HEK293 (cell line): ENCODE measurements around the gene EFCAB8.

Experiments
- CTCF ChIA-PET: fragments of 350-600 bp; formaldehyde crosslinking; extraction: SDS; loops from one replicate; lab custom pipeline; 2021; ENCODE audit warnings: antibody characterized with exemption; lab: Yijun Ruan, JAX
- POLR2A ChIA-PET: fragments of 300-600 bp; formaldehyde crosslinking; extraction: SDS; loops from one replicate; lab custom pipeline; 2020; ENCODE audit warnings: antibody characterized with exemption, inconsistent platforms; lab: Yijun Ruan, JAX
- H3K27ac ChIP-seq: fragments of 200-500 bp; sonication (Bioruptor generic); 2 replicates; pipeline ENCODE4 v1.5.1; 2014; ENCODE audit warnings: low read depth, low read length, control low read depth, inconsistent platforms; ENCODE audit errors: extremely low read depth
- H3K36me3 ChIP-seq, 2 experiments: fragments of 200-500 bp in 1 of 2; sonication (Bioruptor generic) in 1 of 2; 1 replicate in 1 of 2; 2 replicates in 1 of 2; pipeline ENCODE4 v1.5.1; 2014 to 2017; ENCODE audit warnings: inconsistent platforms in 2 of 2, low read length in 2 of 2; ENCODE audit not compliant: control insufficient read depth in 2 of 2, insufficient read depth in 1 of 2
- H3K4me1 ChIP-seq: fragments of 200-500 bp; sonication (Bioruptor generic); 2 replicates; pipeline ENCODE4 v1.5.1; 2014; ENCODE audit warnings: mild to moderate bottlenecking, low read length, inconsistent platforms; ENCODE audit not compliant: control insufficient read depth, insufficient read depth
- H3K4me3 ChIP-seq: 2 replicates; pipeline ENCODE4 v1.5.1; 2011; ENCODE audit warnings: low read depth, mild to moderate bottlenecking, control low read depth, low read length, moderate library complexity
- H3K9me3 ChIP-seq: fragments of 200-500 bp; sonication (Bioruptor generic); 2 replicates; pipeline ENCODE4 v1.5.1; 2014; ENCODE audit warnings: low read depth, low read length, inconsistent platforms; ENCODE audit not compliant: control insufficient read depth, insufficient read depth
- AEBP2 ChIP-seq: fragments of 450-650 bp; formaldehyde crosslinking; IDR thresholded peaks from 2 replicates; pipeline ENCODE4 v1.5.1; 2016; ENCODE audit warnings: missing biosample characterization, missing genetic modification characterization, borderline replicate concordance
- BCL11B ChIP-seq: fragments of 450-650 bp; formaldehyde crosslinking; IDR thresholded peaks from 2 replicates; pipeline ENCODE4 v1.5.1; 2016; ENCODE audit warnings: low read depth, missing biosample characterization, missing genetic modification characterization
- FEZF1 ChIP-seq: fragments of 450-650 bp; formaldehyde crosslinking; IDR thresholded peaks from 2 replicates; pipeline ENCODE4 v1.5.1; 2016; ENCODE audit warnings: missing biosample characterization, missing genetic modification characterization
- GLI4 ChIP-seq: fragments of 450-650 bp; formaldehyde crosslinking; IDR thresholded peaks from 2 replicates; pipeline ENCODE4 v1.5.1; 2016; ENCODE audit warnings: missing biosample characterization, missing genetic modification characterization
- HOXC10 ChIP-seq: sonication (generic); formaldehyde crosslinking; IDR thresholded peaks from 2 replicates; pipeline ENCODE4 v1.8.1; 2023; ENCODE audit warnings: mild to moderate bottlenecking, missing genetic modification reagents
- KLF16 ChIP-seq: fragments of 450-650 bp; formaldehyde crosslinking; IDR thresholded peaks from 2 replicates; pipeline ENCODE4 v1.5.1; 2017; ENCODE audit warnings: missing biosample characterization, missing genetic modification characterization
- OVOL3 ChIP-seq: fragments of 450-650 bp; formaldehyde crosslinking; IDR thresholded peaks from 2 replicates; pipeline ENCODE4 v1.5.1; 2016; ENCODE audit warnings: missing biosample characterization, missing genetic modification characterization
- PBX3 ChIP-seq: sonication (generic); formaldehyde crosslinking; IDR thresholded peaks from 2 replicates; pipeline ENCODE4 v1.8.1; 2022; ENCODE audit warnings: mild to moderate bottlenecking, moderate library complexity, missing genetic modification reagents
- SP2 ChIP-seq: fragments of 450-650 bp; formaldehyde crosslinking; IDR thresholded peaks from 2 replicates; pipeline ENCODE4 v1.5.1; 2016; ENCODE audit warnings: missing biosample characterization, missing genetic modification characterization
- TCF7L2 ChIP-seq: IDR thresholded peaks from 2 replicates; pipeline ENCODE4 v1.6.1; 2011; ENCODE audit warnings: low read depth, mild to moderate bottlenecking, inconsistent platforms, low read length, moderate library complexity, borderline replicate concordance
- ZBTB48 ChIP-seq: fragments of 450-650 bp; formaldehyde crosslinking; IDR thresholded peaks from 2 replicates; pipeline ENCODE4 v1.5.1; 2016; ENCODE audit warnings: missing biosample characterization, missing genetic modification characterization
- ZNF114 ChIP-seq: fragments of 450-650 bp; formaldehyde crosslinking; IDR thresholded peaks from 2 replicates; pipeline ENCODE4 v1.5.0; 2017; ENCODE audit warnings: missing biosample characterization, missing genetic modification characterization
- ZNF16 ChIP-seq: fragments of 450-650 bp; formaldehyde crosslinking; IDR thresholded peaks from 2 replicates; pipeline ENCODE4 v1.5.1; 2016; ENCODE audit warnings: low read depth, missing biosample characterization, missing genetic modification characterization
- ZNF221 ChIP-seq: fragments of 450-650 bp; formaldehyde crosslinking; IDR thresholded peaks from 2 replicates; pipeline ENCODE4 v1.5.1; 2017; ENCODE audit warnings: missing biosample characterization, missing genetic modification characterization, borderline replicate concordance
- ZNF324 ChIP-seq: fragments of 450-650 bp; formaldehyde crosslinking; IDR thresholded peaks from 2 replicates; pipeline ENCODE4 v1.5.1; 2016; ENCODE audit warnings: missing biosample characterization, missing genetic modification characterization
- ZNF416 ChIP-seq: fragments of 450-650 bp; formaldehyde crosslinking; IDR thresholded peaks from 2 replicates; pipeline ENCODE4 v1.5.1; 2016; ENCODE audit warnings: missing biosample characterization, missing genetic modification characterization
- ZNF426 ChIP-seq: fragments of 450-650 bp; formaldehyde crosslinking; IDR thresholded peaks from 2 replicates; pipeline ENCODE4 v1.5.1; 2017; ENCODE audit warnings: missing biosample characterization, missing genetic modification characterization, mild to moderate bottlenecking, inconsistent platforms, moderate library complexity
- ZNF48 ChIP-seq: fragments of 450-650 bp; formaldehyde crosslinking; IDR thresholded peaks from 2 replicates; pipeline ENCODE4 v1.5.1; 2016; ENCODE audit warnings: missing biosample characterization, missing genetic modification characterization
- ZNF558 ChIP-seq: fragments of 450-650 bp; formaldehyde crosslinking; IDR thresholded peaks from 2 replicates; pipeline ENCODE4 v1.5.1; 2016; ENCODE audit warnings: missing biosample characterization, missing genetic modification characterization
- ZNF639 ChIP-seq: fragments of 450-650 bp; formaldehyde crosslinking; IDR thresholded peaks from 2 replicates; pipeline ENCODE4 v1.5.1; 2016; ENCODE audit warnings: missing biosample characterization, missing genetic modification characterization
- ZNF707 ChIP-seq: fragments of 450-650 bp; formaldehyde crosslinking; IDR thresholded peaks from 2 replicates; pipeline ENCODE4 v1.5.1; 2016; ENCODE audit warnings: missing biosample characterization, missing genetic modification characterization
- ZNF785 ChIP-seq: fragments of 450-650 bp; formaldehyde crosslinking; IDR thresholded peaks from 2 replicates; pipeline ENCODE4 v1.5.1; 2016; ENCODE audit warnings: missing biosample characterization, missing genetic modification characterization
- ZXDB ChIP-seq: fragments of 450-650 bp; formaldehyde crosslinking; IDR thresholded peaks from 2 replicates; pipeline ENCODE4 v1.5.1; 2016; ENCODE audit warnings: missing biosample characterization, missing genetic modification characterization
- TF ChIP-seq, protein P1 (sequence below): fragments of 450-650 bp; formaldehyde crosslinking; IDR thresholded peaks from 2 replicates; pipeline ENCODE4 v1.5.1; 2016; ENCODE audit warnings: missing biosample characterization, missing genetic modification characterization

The EFCAB8 gene

GRCh38 chr20:32984631-32985354 lies 126.1 kb downstream of the EFCAB8 start:
- CTCF ChIA-PET, result interaction anchor here (0.5 to 0.8 kb wide), 2 partner anchors 468 to 785 kb away, joined by 3 read pairs; no protein-coding TSS in a partner anchor
- POLR2A ChIA-PET, result no interaction called here
- no peaks in the 10 kb centered on the region for H3K4me1 ChIP-seq
- no peaks in the 10 kb centered on the region for H3K36me3 ChIP-seq
- H3K27ac ChIP-seq, result no peak overlapping the region
- no peak overlapping the region for H3K4me3 ChIP-seq
- no peaks in the 10 kb centered on the region for H3K9me3 ChIP-seq
- TF ChIP-seq ZNF221 (tag by site-specific recombination), result no peak
- no peak for TF ChIP-seq ZNF324 (tag by site-specific recombination)
- no peak for TF ChIP-seq ZNF707
- TF ChIP-seq TCF7L2, result no peak
- TF ChIP-seq HOXC10 (CRISPR knock-in tag), result no peak
- no peak for TF ChIP-seq ZNF48
- no peak for TF ChIP-seq PBX3 (CRISPR knock-in tag)
- TF ChIP-seq GLI4 (tag by site-specific recombination), result no peak
- no peak for TF ChIP-seq KLF16 (tag by site-specific recombination)
- TF ChIP-seq BCL11B (tag by site-specific recombination), result no peak
- no peak for TF ChIP-seq OVOL3 (tag by site-specific recombination)
- TF ChIP-seq, protein P1, sequence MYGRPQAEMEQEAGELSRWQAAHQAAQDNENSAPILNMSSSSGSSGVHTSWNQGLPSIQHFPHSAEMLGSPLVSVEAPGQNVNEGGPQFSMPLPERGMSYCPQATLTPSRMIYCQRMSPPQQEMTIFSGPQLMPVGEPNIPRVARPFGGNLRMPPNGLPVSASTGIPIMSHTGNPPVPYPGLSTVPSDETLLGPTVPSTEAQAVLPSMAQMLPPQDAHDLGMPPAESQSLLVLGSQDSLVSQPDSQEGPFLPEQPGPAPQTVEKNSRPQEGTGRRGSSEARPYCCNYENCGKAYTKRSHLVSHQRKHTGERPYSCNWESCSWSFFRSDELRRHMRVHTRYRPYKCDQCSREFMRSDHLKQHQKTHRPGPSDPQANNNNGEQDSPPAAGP (tag by site-specific recombination), result no peak
- no peak for TF ChIP-seq ZNF558 (tag by site-specific recombination)
- TF ChIP-seq ZXDB, result no peak
- TF ChIP-seq ZNF416 (tag by site-specific recombination), result no peak
- no peak for TF ChIP-seq ZNF114 (tag by site-specific recombination)
- TF ChIP-seq ZNF785 (tag by site-specific recombination), result no peak
- TF ChIP-seq ZNF16 (tag by site-specific recombination), result no peak
- TF ChIP-seq ZBTB48 (tag by site-specific recombination), result no peak
- no peak for TF ChIP-seq ZNF426 (tag by site-specific recombination)

GRCh38 chr20:32985596-32985995 lies 126.9 kb downstream of the EFCAB8 start:
- Histone ChIP-seq H3K4me3 (no peak overlapping the region), H3K27ac (no peak overlapping the region), H3K36me3 (no peaks in the 10 kb centered on the region), H3K9me3 (no peaks in the 10 kb centered on the region), H3K4me1 (no peaks in the 10 kb centered on the region)
- CTCF ChIA-PET, result interaction anchor here (0.8 kb wide), 1 partner anchor 784 kb away, joined by 3 read pairs; no protein-coding TSS in a partner anchor
- TF ChIP-seq AEBP2 (tag by site-specific recombination) (no peak), ZNF639 (tag by site-specific recombination) (no peak), ZNF416 (tag by site-specific recombination) (no peak), FEZF1 (tag by site-specific recombination) (no peak), SP2 (tag by site-specific recombination) (no peak)
- POLR2A ChIA-PET, result no interaction called here
